CD4-positive, alpha-beta T cell treated with Interleukin-17A for 4 hours (primary cell): ENCODE measurements around the gene DCP2.
A peak's percentile ranks its signal among the peaks of the same experiment; 100 is the strongest.

Experiments used
- DNase-seq: peaks from one replicate; pipeline ENCODE4 v3.0.0-alpha.2; 2020; ENCODE audit warnings: mixed read lengths

The DCP2 gene

GRCh38 chr5:112967520-112968083 is 9.0 kb upstream of the DCP2 start:
- DNase-seq, result no peak

- no peak for DNase-seq
Observed at GRCh38 chr5:112968411-112969106, 8.0 kb upstream of the DCP2 start.

GRCh38 chr5:112971276-112971675 is 5.3 kb upstream of the DCP2 start:
- DNase-seq, result no peak

GRCh38 chr5:112973036-112973435 is 3.6 kb upstream of the DCP2 start:
- no peak for DNase-seq

- no peak for DNase-seq
Observed at GRCh38 chr5:112973904-112974303, 2.7 kb upstream of the DCP2 start.

GRCh38 chr5:112974901-112975300 is 1.7 kb upstream of the DCP2 start:
- no peak for DNase-seq

- no peak for DNase-seq
Observed at GRCh38 chr5:112975721-112976431, 722 bp upstream of the DCP2 start.

- no peak for DNase-seq
Observed at GRCh38 chr5:112977440-112977861, 853 bp downstream of the DCP2 start.

- no peak for DNase-seq
Observed at GRCh38 chr5:112978836-112979235, 2.2 kb downstream of the DCP2 start.

- DNase-seq, result no peak
Observed at GRCh38 chr5:112979723-112980122, 3.1 kb downstream of the DCP2 start.

GRCh38 chr5:112983363-112983762 is 6.8 kb downstream of the DCP2 start:
- no peak for DNase-seq

GRCh38 chr5:112986224-112986623 is 9.6 kb downstream of the DCP2 start:
- no peak for DNase-seq

GRCh38 chr5:112995764-112996618 is 19.4 kb downstream of the DCP2 start:
- DNase-seq, result peak; percentile 82

GRCh38 chr5:112996830-112997374 is 20.3 kb downstream of the DCP2 start:
- no peak for DNase-seq

GRCh38 chr5:112998296-112998695 is 21.7 kb downstream of the DCP2 start:
- no peak for DNase-seq

- no peak for DNase-seq
Observed at GRCh38 chr5:113000466-113000865, 23.9 kb downstream of the DCP2 start.

- no peak for DNase-seq
Observed at GRCh38 chr5:113002423-113002822, 25.8 kb downstream of the DCP2 start.

GRCh38 chr5:113003763-113004162 is 27.2 kb downstream of the DCP2 start:
- no peak for DNase-seq

- DNase-seq, result no peak
Observed at GRCh38 chr5:113005454-113005853, 28.9 kb downstream of the DCP2 start.

GRCh38 chr5:113017881-113018635 is 41.5 kb downstream of the DCP2 start:
- DNase-seq, result no peak

- peak; percentile 23 for DNase-seq
Observed at GRCh38 chr5:113020461-113021273, 44.1 kb downstream of the DCP2 start.
